CD4-positive, alpha-beta memory T cell (primary cell): ENCODE data around the gene ZNF609. TPM values are rescaled to one million over a fixed set of nuclear protein-coding genes. Genes with fewer than 3 reads are reported as not detected.
"Not testable (repeated sequence)": the region's sequence is repeated elsewhere in the genome, so short reads cannot be mapped to it uniquely, and the experiment has no call there.

Experiments used
- CTCF ChIA-PET: fragments of 350-600 bp; sonication (Branson Sonifier 250); formaldehyde crosslinking; loops from one replicate; lab custom pipeline; 2021; ENCODE audit warnings: inconsistent platforms; ENCODE audit not compliant: partially characterized antibody; lab: Charles Lee
- POLR2A ChIA-PET: fragments of 350-600 bp; sonication (Branson Sonifier 250); formaldehyde crosslinking; loops from one replicate; lab custom pipeline; 2021; ENCODE audit not compliant: partially characterized antibody; lab: Charles Lee
- DNase-seq, 5 donors: peaks; one replicate each; pipeline versions ENCODE4 v3.0.0 to v3.0.0-alpha.2; 2020 to 2022; ENCODE audit warnings: mixed read lengths in 1 of 5
- H3K27ac ChIP-seq: one replicate; pipeline ENCODE4 v1.7.0; 2013; ENCODE audit warnings: low read depth, low read length
- H3K27me3 ChIP-seq: 2 replicates; pipeline ENCODE4 v1.7.0; 2013; ENCODE audit warnings: mild to moderate bottlenecking, low read length, moderate library complexity; ENCODE audit not compliant: insufficient read depth
- H3K36me3 ChIP-seq: 2 replicates; pipeline ENCODE4 v1.7.0; 2013; ENCODE audit warnings: mild to moderate bottlenecking, low read length, moderate library complexity; ENCODE audit not compliant: insufficient read depth
- H3K4me1 ChIP-seq: 2 replicates; pipeline ENCODE4 v1.7.0; 2013; ENCODE audit warnings: mild to moderate bottlenecking, low read length, moderate library complexity; ENCODE audit not compliant: insufficient read depth
- H3K4me3 ChIP-seq, 2 donors: one replicate each; pipeline ENCODE4 v1.7.0; 2013; ENCODE audit warnings: low read length in 2 of 2, mild to moderate bottlenecking in 1 of 2
- H3K9me3 ChIP-seq, 2 donors: one replicate each; pipeline ENCODE4 v1.7.0; 2013; ENCODE audit warnings: low read length in 2 of 2, control low read depth in 1 of 2; ENCODE audit not compliant: control insufficient read depth in 1 of 2
- H3K27ac Mint-ChIP-seq, 7 donors: one replicate each; pipeline ENCODE4 v1.8.0; 2020 to 2021; ENCODE audit warnings: mixed read lengths in 7 of 7, mild to moderate bottlenecking in 6 of 7, inconsistent platforms in 3 of 7, moderate library complexity in 3 of 7
- H3K27me3 Mint-ChIP-seq, 2 donors: one replicate each; pipeline ENCODE4 v1.8.0; 2020 to 2021; ENCODE audit warnings: mixed read lengths in 2 of 2
- H3K36me3 Mint-ChIP-seq, 2 donors: one replicate each; pipeline ENCODE4 v1.8.0; 2020 to 2021; ENCODE audit warnings: mixed read lengths in 2 of 2, inconsistent platforms in 1 of 2, mild to moderate bottlenecking in 1 of 2
- H3K4me1 Mint-ChIP-seq, 4 donors: one replicate each; pipeline ENCODE4 v1.8.0; 2020 to 2021; ENCODE audit warnings: mixed read lengths in 4 of 4, mild to moderate bottlenecking in 1 of 4
- H3K4me3 Mint-ChIP-seq, 8 donors: one replicate each; pipeline ENCODE4 v1.8.0; 2020 to 2021; ENCODE audit warnings: mixed read lengths in 8 of 8, mild to moderate bottlenecking in 7 of 8, moderate library complexity in 6 of 8, inconsistent platforms in 3 of 8
- H3K9me3 Mint-ChIP-seq, 8 donors: one replicate each; pipeline ENCODE4 v1.8.0; 2020 to 2021; ENCODE audit warnings: mixed read lengths in 8 of 8, mild to moderate bottlenecking in 5 of 8, inconsistent platforms in 3 of 8, moderate library complexity in 1 of 8
- intact Hi-C: fragments of 100-400 bp; cut with micrococcal nuclease; formaldehyde crosslinking; loops from one replicate; pipeline ENCODE4 v1.15.1; 2023
- polyA plus RNA-seq, 2 donors: library from polyadenylated mRNA; unstranded; fragments of 300-500 nt; fragmentation: Illumina TruSeq; gene quantifications; one replicate each; pipeline ENCODE4 v1.2.3, GENCODE V29; 2021
- total RNA-seq, 2 experiments: library from RNA; stranded (reverse); gene quantifications; one replicate each; pipeline ENCODE4 v1.2.3, GENCODE V29; 2021

Gene ZNF609
- total and polyA plus RNA-seq, 4 experiments from 2014 or later, result 1.4 to 56.9 (median 35.1) TPM

DNA sequence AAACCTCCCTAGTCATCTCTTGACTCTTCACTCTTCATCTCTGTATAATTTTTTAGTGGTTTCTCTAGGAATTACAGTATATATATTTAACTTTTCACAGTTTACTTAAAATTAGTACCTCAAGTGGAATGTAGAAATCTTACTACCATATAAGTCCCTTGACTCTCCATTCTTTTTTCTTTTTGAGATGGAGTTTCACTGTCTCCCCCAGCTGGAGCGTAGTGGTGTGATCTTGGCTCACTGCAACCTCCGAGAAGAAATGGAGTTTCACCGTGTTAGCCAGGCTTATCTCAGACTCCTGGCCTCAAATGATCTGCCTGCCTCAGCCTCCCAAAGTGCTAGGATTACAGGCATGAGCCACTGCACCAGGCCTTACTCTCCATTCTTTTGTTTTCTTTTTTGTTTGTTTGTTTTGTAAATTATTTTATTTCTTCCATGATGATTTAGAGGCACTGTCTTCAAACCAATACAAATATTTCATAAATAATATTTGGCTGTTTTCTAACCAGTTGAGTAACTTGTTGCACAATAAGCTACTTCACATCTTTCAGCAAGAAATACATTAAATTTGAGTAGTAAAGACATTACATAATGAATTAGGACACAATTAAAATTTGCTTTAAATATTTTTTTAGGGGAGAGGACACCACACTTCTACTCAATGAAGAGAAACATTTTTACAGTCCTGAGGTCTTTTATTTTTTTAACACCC, 170.2 kb downstream of the ZNF609 start:
- H3K27me3 Mint-ChIP-seq, result no peaks in the 10 kb centered on the region
- no peaks in the 10 kb centered on the region for H3K9me3 Mint-ChIP-seq
- intact Hi-C loops, result no loop called here
- H3K4me1 ChIP-seq, result peaks cover 75% of the 10 kb centered on the region
- H3K27me3 ChIP-seq, result no peaks in the 10 kb centered on the region
- peak overlapping the region in 5 of 7 donors; percentile 13 to 84 (median 46) for H3K27ac Mint-ChIP-seq
- H3K4me3 ChIP-seq, result no peak overlapping the region
- no peaks in the 10 kb centered on the region for H3K36me3 ChIP-seq
- CTCF ChIA-PET, result no interaction called here
- H3K4me3 Mint-ChIP-seq, result peak overlapping the region in 1 of 8 donors; percentile 13
- peaks cover 41 to 69% (median 55%) of the 10 kb centered on the region in 4 donors for H3K4me1 Mint-ChIP-seq
- POLR2A ChIA-PET, result interaction anchor here (1.9 kb wide), 1 partner anchor 200 kb away, joined by 8 read pairs; no protein-coding TSS in a partner anchor
- no peak overlapping the region for H3K27ac ChIP-seq
- H3K36me3 Mint-ChIP-seq, result peaks cover 3 to 5% of the 10 kb centered on the region in 2 donors
- no peaks in the 10 kb centered on the region for H3K9me3 ChIP-seq
- no peak for DNase-seq

DNA sequence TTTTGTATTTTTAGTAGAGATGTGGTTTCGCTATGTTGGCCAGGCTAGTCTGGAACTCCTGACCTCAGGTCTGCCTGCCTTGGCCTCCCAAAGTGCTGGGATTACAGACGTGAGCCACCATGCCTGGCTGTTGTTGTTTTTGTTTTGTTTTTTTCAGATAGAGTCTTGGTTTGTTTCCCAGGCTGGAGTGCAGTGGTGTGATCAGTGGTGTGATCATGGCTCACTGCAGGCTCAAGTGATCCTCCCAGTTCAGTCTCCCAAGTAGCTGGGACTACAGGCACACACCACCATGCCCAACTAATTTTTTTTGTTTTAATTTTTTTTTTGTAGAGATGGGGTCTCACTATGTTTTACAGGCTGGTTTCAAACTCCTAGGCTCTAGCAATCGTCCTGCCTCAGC, 172.3 kb downstream of the ZNF609 start:
- Mint-ChIP-seq H3K4me1 (peaks cover 41 to 73% (median 57%) of the 10 kb centered on the region in 4 donors), H3K36me3 (peaks cover 9 to 15% of the 10 kb centered on the region in 2 donors), H3K27ac (peak overlapping the region in 2 of 7 donors; percentile 8 to 84), H3K4me3 (peak overlapping the region in 1 of 8 donors; percentile 22)
- H3K27me3 ChIP-seq, POLR2A ChIA-PET, H3K27ac ChIP-seq, H3K9me3 Mint-ChIP-seq, CTCF ChIA-PET, H3K27me3 Mint-ChIP-seq, H3K9me3 ChIP-seq, H3K36me3 ChIP-seq, H3K4me3 ChIP-seq, intact Hi-C loops, DNase-seq: not testable (repeated sequence)
- H3K4me1 ChIP-seq, result peaks cover 75% of the 10 kb centered on the region

DNA sequence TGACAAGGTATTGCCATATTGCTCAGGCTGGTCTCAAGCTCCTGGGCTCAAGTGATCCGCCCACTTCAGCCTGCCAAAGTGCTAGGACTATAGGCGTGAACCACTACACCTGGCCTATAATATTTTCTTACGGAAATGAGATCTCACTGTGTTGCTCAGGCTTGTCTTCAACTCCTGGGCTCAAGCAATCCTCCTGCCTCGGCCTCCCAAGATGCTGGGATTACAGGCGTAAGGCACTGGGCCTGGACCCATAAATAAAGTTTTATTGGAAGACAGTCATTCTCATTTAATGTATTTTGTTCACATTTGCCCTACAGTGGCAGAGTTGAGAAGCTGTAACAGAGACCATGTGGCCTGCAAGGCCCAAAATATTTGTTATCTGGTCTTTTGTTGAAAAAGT, 173.0 kb downstream of the ZNF609 start:
- Histone ChIP-seq H3K4me3 (no peak overlapping the region), H3K36me3 (no peaks in the 10 kb centered on the region), H3K9me3 (no peaks in the 10 kb centered on the region), H3K27ac (no peak overlapping the region), H3K4me1 (peaks cover 74% of the 10 kb centered on the region), H3K27me3 (no peaks in the 10 kb centered on the region)
- Mint-ChIP-seq H3K36me3 (peaks cover 12 to 22% of the 10 kb centered on the region in 2 donors), H3K27ac (peak overlapping the region in 3 of 7 donors; percentile 13 to 84 (median 80)), H3K9me3 (peaks cover 0 to 9% (median 3%) of the 10 kb centered on the region in 8 donors), H3K4me3 (peak overlapping the region in 3 of 8 donors; percentile 15 to 41 (median 40)), H3K27me3 (no peaks in the 10 kb centered on the region), H3K4me1 (peaks cover 41 to 77% (median 58%) of the 10 kb centered on the region in 4 donors)
- intact Hi-C loops, result no loop called here
- ChIA-PET CTCF (interaction anchor here (1.6 to 3.1 kb wide), 3 partner anchors 11 to 20 kb away, joined by 5 to 16 read pairs (median 14); no protein-coding TSS in a partner anchor), POLR2A (interaction anchor here (1.0 to 4.1 kb wide), 4 partner anchors 10 to 50 kb away, joined by 3 to 24 read pairs (median 4); no protein-coding TSS in a partner anchor)
- no peak for DNase-seq

DNA sequence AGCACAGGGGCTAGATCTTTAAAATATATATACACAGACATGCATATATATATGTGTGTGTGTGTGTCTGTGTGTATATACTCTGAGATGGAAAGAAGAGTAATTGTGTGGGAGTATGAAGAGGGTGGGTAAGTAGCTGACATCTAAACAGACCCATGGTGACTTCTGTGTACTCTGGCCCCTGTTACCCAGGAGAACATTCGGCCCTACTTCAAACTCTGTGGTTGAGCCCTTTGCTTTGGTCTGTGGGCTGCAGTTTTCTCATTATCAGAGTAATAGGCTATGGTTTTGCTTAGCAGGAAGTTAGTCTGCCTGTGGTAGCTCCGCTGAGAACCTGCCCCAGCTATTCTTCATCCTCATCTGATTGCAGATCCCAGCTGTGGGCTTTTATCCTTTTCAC, 173.6 kb downstream of the ZNF609 start:
- Mint-ChIP-seq H3K27me3 (no peaks in the 10 kb centered on the region), H3K27ac (peak overlapping the region; percentile 87 to 94 (median 88)), H3K4me1 (peaks cover 38 to 75% (median 55%) of the 10 kb centered on the region in 4 donors), H3K4me3 (peak overlapping the region; percentile 8 to 86 (median 76)), H3K36me3 (peaks cover 12 to 23% of the 10 kb centered on the region in 2 donors), H3K9me3 (peaks cover 0 to 9% (median 3%) of the 10 kb centered on the region in 8 donors)
- Histone ChIP-seq H3K36me3 (no peaks in the 10 kb centered on the region), H3K27ac (peak overlapping the region; percentile 56), H3K4me1 (peaks cover 73% of the 10 kb centered on the region), H3K4me3 (peak overlapping the region in 1 of 2 donors; percentile 6), H3K27me3 (no peaks in the 10 kb centered on the region), H3K9me3 (no peaks in the 10 kb centered on the region)
- DNase-seq, result peak; percentile 42 to 67 (median 48)
- POLR2A ChIA-PET, result interaction anchor here (0.8 to 4.1 kb wide), 11 partner anchors 10 to 204 kb away, joined by 3 to 24 read pairs (median 3); no protein-coding TSS in a partner anchor
- intact Hi-C loops, result loop anchor here (1.0 to 2.0 kb wide), 2 partner anchors 11 to 17 kb away; no protein-coding TSS in a partner anchor
- CTCF ChIA-PET, result interaction anchor here (1.0 to 3.1 kb wide), 8 partner anchors 10 to 209 kb away, joined by 3 to 16 read pairs (median 5); no protein-coding TSS in a partner anchor

DNA sequence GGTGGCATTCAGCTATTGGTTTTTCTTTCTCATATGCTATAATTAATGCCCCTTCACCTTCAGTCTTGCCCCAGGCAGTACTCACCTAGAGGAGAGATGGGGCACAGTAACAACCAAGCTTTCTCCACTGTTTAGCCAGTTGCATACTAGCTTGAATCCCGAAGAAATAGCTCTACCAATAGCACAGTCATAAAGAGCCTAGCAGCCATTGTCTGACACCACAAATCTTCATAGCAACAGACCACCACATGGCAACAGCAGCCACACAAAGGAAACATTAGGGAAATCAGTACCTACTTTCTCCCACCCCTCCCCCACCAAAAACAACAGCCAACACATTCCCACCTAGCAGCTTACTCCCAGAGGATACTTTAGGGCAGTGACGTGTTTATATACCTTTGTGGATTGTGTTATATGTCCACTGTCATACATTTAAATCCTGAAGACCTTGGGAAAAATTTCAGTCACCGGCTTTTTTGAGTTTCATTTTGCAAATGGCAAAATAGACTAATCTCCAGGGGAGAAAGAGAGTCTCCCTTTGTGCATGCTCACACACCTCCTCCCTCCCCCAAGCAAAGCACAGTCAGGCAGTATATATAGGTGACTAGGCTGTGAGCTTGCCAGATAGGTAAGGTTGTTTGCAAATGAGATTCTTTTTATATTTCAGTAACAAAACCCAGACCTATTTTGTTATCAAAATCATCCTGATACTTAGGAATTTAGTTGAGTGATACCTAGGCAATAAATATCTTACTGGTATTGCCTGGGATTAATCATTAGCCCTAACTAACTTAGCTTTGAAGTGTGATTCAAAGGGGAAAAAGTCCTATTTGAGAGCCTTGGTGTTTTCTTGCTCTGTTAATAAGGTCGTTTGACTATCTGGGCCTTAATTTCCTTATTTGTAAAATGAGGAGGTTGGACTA, 174.5 kb downstream of the ZNF609 start:
- H3K9me3 Mint-ChIP-seq, result peaks cover 0 to 9% (median 3%) of the 10 kb centered on the region in 8 donors
- ChIA-PET POLR2A (interaction anchor here (0.7 to 4.1 kb wide), 14 partner anchors 9 to 205 kb away, joined by 3 to 24 read pairs (median 4); no protein-coding TSS in a partner anchor), CTCF (interaction anchor here (0.9 to 3.1 kb wide), 11 partner anchors 9 to 209 kb away, joined by 3 to 16 read pairs (median 5); no protein-coding TSS in a partner anchor)
- peak in 4 of 5 donors; percentile 13 to 61 (median 25) for DNase-seq
- Histone ChIP-seq H3K36me3 (no peaks in the 10 kb centered on the region), H3K4me1 (peaks cover 73% of the 10 kb centered on the region), H3K27ac (peak overlapping the region; percentile 56), H3K9me3 (no peaks in the 10 kb centered on the region), H3K27me3 (no peaks in the 10 kb centered on the region), H3K4me3 (peak overlapping the region in 1 of 2 donors; percentile 6)
- intact Hi-C loops, result loop anchor here (1.0 to 2.0 kb wide), 2 partner anchors 12 to 16 kb away; no protein-coding TSS in a partner anchor
- peak overlapping the region; percentile 52 to 86 (median 76) for H3K4me3 Mint-ChIP-seq
- H3K27ac Mint-ChIP-seq, result peak overlapping the region; percentile 87 to 94 (median 88)
- peaks cover 12 to 23% of the 10 kb centered on the region in 2 donors for H3K36me3 Mint-ChIP-seq
- H3K27me3 Mint-ChIP-seq, result no peaks in the 10 kb centered on the region
- peaks cover 40 to 75% (median 55%) of the 10 kb centered on the region in 4 donors for H3K4me1 Mint-ChIP-seq
